Activated T-helper 1 cell treated with anti-CD3 and anti-CD28 coated beads, Interleukin-12 subunit alpha, Interleukin-12 subunit beta, Interleukin-2, Interleukin-4 antibody, amounts not matched to agents 30 ng/mL and 10 ng/mL and 1 ng/mL, durations not matched to agents 14 hours and 24 hours and 36 hours (primary cell): Measurements from ENCODE around the gene KCNJ11. TPM values are rescaled to one million over a fixed set of nuclear protein-coding genes. Genes with fewer than 3 reads are reported as not detected.

Source experiments
- DNase-seq: peaks from one replicate; pipeline ENCODE4 v3.0.0; 2021; ENCODE audit warnings: low spot score
- H3K27ac Mint-ChIP-seq: one replicate; pipeline ENCODE4 v1.8.0; 2021; ENCODE audit warnings: mild to moderate bottlenecking, mixed read lengths
- H3K27me3 Mint-ChIP-seq: one replicate; pipeline ENCODE4 v1.8.0; 2022; ENCODE audit warnings: mild to moderate bottlenecking, moderate library complexity, mixed read lengths; ENCODE audit not compliant: insufficient read depth
- H3K36me3 Mint-ChIP-seq: one replicate; pipeline ENCODE4 v1.8.0; 2021; ENCODE audit warnings: low read depth, mixed read lengths
- H3K4me1 Mint-ChIP-seq: one replicate; pipeline ENCODE4 v1.8.0; 2021; ENCODE audit warnings: low read depth, mixed read lengths
- H3K4me3 Mint-ChIP-seq: one replicate; pipeline ENCODE4 v1.8.0; 2021; ENCODE audit warnings: mild to moderate bottlenecking, moderate library complexity, mixed read lengths
- H3K9me3 Mint-ChIP-seq: one replicate; pipeline ENCODE4 v1.8.0; 2021; ENCODE audit warnings: mixed read lengths
- intact Hi-C: fragments of 100-400 bp; cut with micrococcal nuclease; formaldehyde crosslinking; loops from one replicate; pipeline ENCODE4 v1.15.1; 2024
- total RNA-seq: library from RNA; stranded (reverse); gene quantifications from 2 replicates; pipeline ENCODE4 v1.2.3, GENCODE V29; 2022

The KCNJ11 gene
- total RNA-seq, 1 donor from 2014 or later: 1.4 TPM

- H3K27me3 Mint-ChIP-seq: peaks cover 27% of the 10 kb centered on the region
- H3K9me3 Mint-ChIP-seq: no peaks in the 10 kb centered on the region
- peaks cover 24% of the 10 kb centered on the region for H3K4me1 Mint-ChIP-seq
- peaks cover 1% of the 10 kb centered on the region for H3K36me3 Mint-ChIP-seq
- intact Hi-C loops: no loop called here
- H3K27ac Mint-ChIP-seq: no peak overlapping the region
- no peak for DNase-seq
- no peak overlapping the region for H3K4me3 Mint-ChIP-seq
Observed at GRCh38 chr11:17415523-17416104, 27.2 kb upstream of the KCNJ11 start.

- H3K36me3 Mint-ChIP-seq: peaks cover 1% of the 10 kb centered on the region
- peaks cover 24% of the 10 kb centered on the region for H3K4me1 Mint-ChIP-seq
- peaks cover 29% of the 10 kb centered on the region for H3K27me3 Mint-ChIP-seq
- no peak overlapping the region for H3K4me3 Mint-ChIP-seq
- DNase-seq: no peak
- no peaks in the 10 kb centered on the region for H3K9me3 Mint-ChIP-seq
- no peak overlapping the region for H3K27ac Mint-ChIP-seq
- intact Hi-C loops: no loop called here
Observed at GRCh38 chr11:17414992-17415391, 26.5 kb upstream of the KCNJ11 start.

GRCh38 chr11:17414317-17414737, 25.9 kb upstream of the KCNJ11 start:
- no peak for DNase-seq
- Mint-ChIP-seq H3K27me3 (peaks cover 24% of the 10 kb centered on the region), H3K27ac (peak overlapping the region; percentile 26), H3K4me1 (peaks cover 24% of the 10 kb centered on the region), H3K36me3 (peaks cover 1% of the 10 kb centered on the region), H3K9me3 (no peaks in the 10 kb centered on the region), H3K4me3 (peak overlapping the region; percentile 16)
- intact Hi-C loops: no loop called here

GRCh38 chr11:17413414-17414316, 25.2 kb upstream of the KCNJ11 start:
- Mint-ChIP-seq H3K36me3 (peaks cover 1% of the 10 kb centered on the region), H3K4me3 (no peak overlapping the region), H3K4me1 (peaks cover 24% of the 10 kb centered on the region), H3K9me3 (no peaks in the 10 kb centered on the region), H3K27me3 (peaks cover 21% of the 10 kb centered on the region), H3K27ac (no peak overlapping the region)
- DNase-seq: no peak
- intact Hi-C loops: no loop called here

GRCh38 chr11:17412488-17413180, 24.2 kb upstream of the KCNJ11 start:
- peaks cover 14% of the 10 kb centered on the region for H3K27me3 Mint-ChIP-seq
- H3K4me3 Mint-ChIP-seq: no peak overlapping the region
- H3K4me1 Mint-ChIP-seq: peaks cover 24% of the 10 kb centered on the region
- intact Hi-C loops: no loop called here
- DNase-seq: no peak
- H3K36me3 Mint-ChIP-seq: peaks cover 1% of the 10 kb centered on the region
- H3K9me3 Mint-ChIP-seq: no peaks in the 10 kb centered on the region
- H3K27ac Mint-ChIP-seq: no peak overlapping the region

GRCh38 chr11:17411418-17411817, 23.0 kb upstream of the KCNJ11 start:
- DNase-seq: no peak
- Mint-ChIP-seq H3K9me3 (no peaks in the 10 kb centered on the region), H3K4me1 (peaks cover 24% of the 10 kb centered on the region), H3K36me3 (peaks cover 1% of the 10 kb centered on the region), H3K4me3 (no peak overlapping the region), H3K27me3 (peaks cover 10% of the 10 kb centered on the region), H3K27ac (no peak overlapping the region)
- intact Hi-C loops: no loop called here

GRCh38 chr11:17410606-17411379, 22.3 kb upstream of the KCNJ11 start:
- peaks cover 10% of the 10 kb centered on the region for H3K27me3 Mint-ChIP-seq
- peaks cover 1% of the 10 kb centered on the region for H3K36me3 Mint-ChIP-seq
- no peak overlapping the region for H3K27ac Mint-ChIP-seq
- no peaks in the 10 kb centered on the region for H3K9me3 Mint-ChIP-seq
- peaks cover 23% of the 10 kb centered on the region for H3K4me1 Mint-ChIP-seq
- no peak overlapping the region for H3K4me3 Mint-ChIP-seq
- intact Hi-C loops: no loop called here
- DNase-seq: no peak

- no peaks in the 10 kb centered on the region for H3K9me3 Mint-ChIP-seq
- peaks cover 4% of the 10 kb centered on the region for H3K4me1 Mint-ChIP-seq
- H3K27ac Mint-ChIP-seq: no peak overlapping the region
- intact Hi-C loops: no loop called here
- H3K27me3 Mint-ChIP-seq: peaks cover 7% of the 10 kb centered on the region
- DNase-seq: no peak
- no peak overlapping the region for H3K4me3 Mint-ChIP-seq
- peaks cover 1% of the 10 kb centered on the region for H3K36me3 Mint-ChIP-seq
Observed at GRCh38 chr11:17408641-17409040, 20.2 kb upstream of the KCNJ11 start.

GRCh38 chr11:17408026-17408425, 19.6 kb upstream of the KCNJ11 start:
- DNase-seq: no peak
- intact Hi-C loops: no loop called here
- no peak overlapping the region for H3K4me3 Mint-ChIP-seq
- peaks cover 4% of the 10 kb centered on the region for H3K27me3 Mint-ChIP-seq
- H3K27ac Mint-ChIP-seq: no peak overlapping the region
- H3K9me3 Mint-ChIP-seq: no peaks in the 10 kb centered on the region
- no peaks in the 10 kb centered on the region for H3K4me1 Mint-ChIP-seq
- H3K36me3 Mint-ChIP-seq: no peaks in the 10 kb centered on the region

- peaks cover 2% of the 10 kb centered on the region for H3K27me3 Mint-ChIP-seq
- no peak overlapping the region for H3K4me3 Mint-ChIP-seq
- H3K36me3 Mint-ChIP-seq: no peaks in the 10 kb centered on the region
- intact Hi-C loops: no loop called here
- no peak for DNase-seq
- H3K4me1 Mint-ChIP-seq: no peaks in the 10 kb centered on the region
- no peak overlapping the region for H3K27ac Mint-ChIP-seq
- no peaks in the 10 kb centered on the region for H3K9me3 Mint-ChIP-seq
Observed at GRCh38 chr11:17407575-17407974, 19.1 kb upstream of the KCNJ11 start.

- Mint-ChIP-seq H3K27me3 (peaks cover 4% of the 10 kb centered on the region), H3K4me3 (no peak overlapping the region), H3K36me3 (no peaks in the 10 kb centered on the region), H3K27ac (no peak overlapping the region), H3K9me3 (no peaks in the 10 kb centered on the region), H3K4me1 (no peaks in the 10 kb centered on the region)
- intact Hi-C loops: no loop called here
- DNase-seq: no peak
Observed at GRCh38 chr11:17406818-17407149, 18.3 kb upstream of the KCNJ11 start.

GRCh38 chr11:17406082-17406817, 17.8 kb upstream of the KCNJ11 start:
- DNase-seq: no peak
- intact Hi-C loops: no loop called here
- Mint-ChIP-seq H3K4me1 (no peaks in the 10 kb centered on the region), H3K4me3 (no peak overlapping the region), H3K36me3 (no peaks in the 10 kb centered on the region), H3K9me3 (no peaks in the 10 kb centered on the region), H3K27ac (no peak overlapping the region), H3K27me3 (peaks cover 4% of the 10 kb centered on the region)
